ENCODE data around the gene SPTBN5.

The SPTBN5 gene

GRCh38 chr15:41901431-41901830, 7.6 kb upstream of the SPTBN5 start:
- no peak for DNase-seq

GRCh38 chr15:41900526-41901380, 6.9 kb upstream of the SPTBN5 start:
- DNase-seq, result no peak

GRCh38 chr15:41899854-41900442, 6.1 kb upstream of the SPTBN5 start:
- no peak for DNase-seq

- no peak for DNase-seq
Observed at GRCh38 chr15:41897363-41897799, 3.5 kb upstream of the SPTBN5 start.

- no peak for DNase-seq
Observed at GRCh38 chr15:41896566-41896965, 2.7 kb upstream of the SPTBN5 start.

GRCh38 chr15:41895957-41896356, 2.1 kb upstream of the SPTBN5 start:
- no peak for DNase-seq

- no peak for DNase-seq
Observed at GRCh38 chr15:41895491-41895890, 1.6 kb upstream of the SPTBN5 start.

GRCh38 chr15:41894791-41895463, 1.1 kb upstream of the SPTBN5 start:
- peak; percentile 88 for DNase-seq

GRCh38 chr15:41894251-41894790, 468 bp upstream of the SPTBN5 start:
- DNase-seq, result no peak

GRCh38 chr15:41892621-41893421, 1.0 kb downstream of the SPTBN5 start:
- DNase-seq, result peak; percentile 16

- no peak for DNase-seq
Observed at GRCh38 chr15:41891946-41892345, 1.9 kb downstream of the SPTBN5 start.

GRCh38 chr15:41891226-41891625, 2.6 kb downstream of the SPTBN5 start:
- no peak for DNase-seq

- DNase-seq, result no peak
Observed at GRCh38 chr15:41890050-41890690, 3.7 kb downstream of the SPTBN5 start.

- DNase-seq, result no peak
Observed at GRCh38 chr15:41888662-41889253, 5.1 kb downstream of the SPTBN5 start.

- DNase-seq, result no peak
Observed at GRCh38 chr15:41887893-41888292, 6.0 kb downstream of the SPTBN5 start.

- no peak for DNase-seq
Observed at GRCh38 chr15:41887161-41887560, 6.7 kb downstream of the SPTBN5 start.

GRCh38 chr15:41886741-41887140, 7.1 kb downstream of the SPTBN5 start:
- DNase-seq, result no peak

- DNase-seq, result no peak
Observed at GRCh38 chr15:41885841-41886240, 8.0 kb downstream of the SPTBN5 start.

- no peak for DNase-seq
Observed at GRCh38 chr15:41885321-41885720, 8.5 kb downstream of the SPTBN5 start.

- DNase-seq, result no peak
Observed at GRCh38 chr15:41884458-41884857, 9.4 kb downstream of the SPTBN5 start.

GRCh38 chr15:41883484-41883825, 10.4 kb downstream of the SPTBN5 start:
- DNase-seq, result no peak

All from activated effector memory CD4-positive, alpha-beta T cell treated with Interleukin-2 at 50 U/mL for 16 hours (primary cell).